CD4-positive, alpha-beta T cell treated with Interleukin-12 subunit alpha and Interleukin-12 subunit beta, for 1 hour (primary cell): ENCODE data around the gene ARIH1.
"Not testable (repeated sequence)": the region's sequence is repeated elsewhere in the genome, so short reads cannot be mapped to it uniquely, and the experiment has no call there.

Source experiments
- DNase-seq: peaks from one replicate; pipeline ENCODE4 v3.0.0-alpha.2; 2020

Gene ARIH1

GRCh38 chr15:72545156-72545555, 71.0 kb downstream of the ARIH1 start:
- DNase-seq = no peak

GRCh38 chr15:72554471-72555425, 80.6 kb downstream of the ARIH1 start:
- DNase-seq = no peak

GRCh38 chr15:72559781-72560180, 85.7 kb downstream of the ARIH1 start:
- DNase-seq = no peak

- DNase-seq = no peak
Measured at GRCh38 chr15:72560458-72560857, 86.3 kb downstream of the ARIH1 start.

GRCh38 chr15:72562386-72562785, 88.3 kb downstream of the ARIH1 start:
- no peak for DNase-seq

GRCh38 chr15:72562878-72563277, 88.7 kb downstream of the ARIH1 start:
- DNase-seq = no peak

GRCh38 chr15:72564091-72564490, 90.0 kb downstream of the ARIH1 start:
- no peak for DNase-seq

- no peak for DNase-seq
Measured at GRCh38 chr15:72566973-72567372, 92.8 kb downstream of the ARIH1 start.

- DNase-seq = no peak
Measured at GRCh38 chr15:72570059-72570458, 95.9 kb downstream of the ARIH1 start.

- no peak for DNase-seq
Measured at GRCh38 chr15:72579814-72580213, 105.7 kb downstream of the ARIH1 start.

GRCh38 chr15:72584006-72584405, 109.9 kb downstream of the ARIH1 start:
- DNase-seq = no peak

GRCh38 chr15:72585025-72585424, 110.9 kb downstream of the ARIH1 start:
- no peak for DNase-seq

- DNase-seq = no peak
Measured at GRCh38 chr15:72585476-72586058, 111.4 kb downstream of the ARIH1 start.

GRCh38 chr15:72588096-72588495, 114.0 kb downstream of the ARIH1 start:
- no peak for DNase-seq

GRCh38 chr15:72590427-72590826, 116.3 kb downstream of the ARIH1 start:
- no peak for DNase-seq

GRCh38 chr15:72591361-72591760, 117.2 kb downstream of the ARIH1 start:
- DNase-seq = no peak

GRCh38 chr15:72592097-72592496, 118.0 kb downstream of the ARIH1 start:
- DNase-seq = no peak

GRCh38 chr15:72592676-72593075, 118.5 kb downstream of the ARIH1 start:
- DNase-seq = no peak

GRCh38 chr15:72593838-72594237, 119.7 kb downstream of the ARIH1 start:
- no peak for DNase-seq

- DNase-seq = peak; percentile 41
Measured at GRCh38 chr15:72599855-72600464, 125.8 kb downstream of the ARIH1 start.

- no peak for DNase-seq
Measured at GRCh38 chr15:72604794-72605193, 130.7 kb downstream of the ARIH1 start.

- not testable (repeated sequence) for DNase-seq
Measured at GRCh38 chr15:72608084-72608483, 134.0 kb downstream of the ARIH1 start.

- DNase-seq = no peak
Measured at GRCh38 chr15:72609862-72610261, 135.7 kb downstream of the ARIH1 start.

GRCh38 chr15:72612324-72612723, 138.2 kb downstream of the ARIH1 start:
- DNase-seq = not testable (repeated sequence)
